GM18909 (cell line): ENCODE measurements around the gene BCAP31.
"Not testable (repeated sequence)": the region's sequence is repeated elsewhere in the genome, so short reads cannot be mapped to it uniquely, and the experiment has no call there.

Experiments
- ATAC-seq: cut with Tn5 transposase; IDR thresholded peaks from one replicate; pipeline ENCODE4 v1.9.1; 2021; ENCODE audit warnings: mild to moderate bottlenecking; ENCODE audit not compliant: unreplicated experiment, poor library complexity

BCAP31 gene

DNA sequence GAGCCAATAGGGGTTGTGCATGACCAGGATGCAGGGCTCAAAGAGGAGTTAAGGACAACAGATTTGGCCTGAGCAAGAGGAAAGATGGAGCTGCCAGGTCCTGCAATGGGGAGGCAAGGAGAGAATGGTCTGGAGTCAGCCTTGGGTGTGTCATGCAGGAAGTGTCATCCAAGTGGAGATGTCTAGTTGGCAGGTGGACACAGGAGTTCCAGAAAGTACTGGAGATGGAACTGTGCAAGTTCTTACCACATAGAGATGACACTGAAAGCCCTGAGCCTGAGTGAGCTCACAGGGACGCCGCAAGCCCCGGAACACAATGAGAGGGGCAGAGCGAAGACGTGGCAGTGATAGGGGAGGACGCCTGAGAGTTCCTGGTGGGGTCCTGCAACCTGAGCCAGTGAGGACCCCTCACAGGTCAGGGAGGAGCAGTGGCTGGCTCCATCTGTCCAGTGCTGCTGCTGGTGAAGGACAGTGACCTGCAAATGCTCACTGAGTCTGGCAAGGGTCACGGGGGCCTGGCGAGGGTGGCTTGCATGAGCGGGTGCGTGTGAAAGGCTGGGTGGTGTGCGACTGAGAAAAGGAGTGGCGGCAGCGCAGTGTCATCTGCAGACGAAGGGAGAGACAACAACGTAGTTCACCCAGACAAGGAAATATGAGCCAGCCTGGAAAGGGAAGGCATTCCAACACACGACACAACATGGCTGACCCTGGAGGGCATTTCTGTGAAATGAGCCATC lies 27.0 kb downstream of the BCAP31 start:
- not testable (repeated sequence) for ATAC-seq

DNA sequence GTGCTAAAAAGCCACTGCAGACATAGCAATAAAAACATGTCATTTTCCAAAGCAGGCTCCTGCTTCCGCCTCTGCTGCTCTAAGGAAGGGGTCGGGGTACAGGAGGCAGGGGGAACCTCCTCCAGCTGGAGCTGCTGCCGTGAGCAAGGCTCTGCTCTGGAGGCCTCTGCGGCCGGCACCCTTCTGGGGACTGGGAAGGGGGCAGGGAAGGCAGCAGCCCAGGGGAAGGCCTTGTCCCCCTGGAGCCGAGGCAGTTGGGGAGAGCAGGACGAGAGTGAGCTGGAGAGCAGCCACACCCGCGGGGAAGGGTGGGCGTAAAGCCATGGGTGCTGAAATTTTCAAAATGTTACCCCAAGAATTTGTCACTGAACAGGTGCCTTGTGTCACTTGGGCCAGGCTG lies 27.6 kb downstream of the BCAP31 start:
- ATAC-seq: not testable (repeated sequence)

DNA sequence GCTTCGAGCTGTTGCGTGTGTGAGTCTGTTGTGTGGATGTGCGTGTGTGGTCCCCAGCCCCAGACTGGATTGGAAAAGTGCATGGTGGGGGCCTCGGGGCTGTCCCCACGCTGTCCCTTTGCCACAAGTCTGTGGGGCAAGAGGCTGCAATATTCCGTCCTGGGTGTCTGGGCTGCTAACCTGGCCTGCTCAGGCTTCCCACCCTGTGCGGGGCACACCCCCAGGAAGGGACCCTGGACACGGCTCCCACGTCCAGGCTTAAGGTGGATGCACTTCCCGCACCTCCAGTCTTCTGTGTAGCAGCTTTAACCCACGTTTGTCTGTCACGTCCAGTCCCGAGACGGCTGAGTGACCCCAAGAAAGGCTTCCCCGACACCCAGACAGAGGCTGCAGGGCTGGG lies 28.1 kb downstream of the BCAP31 start:
- ATAC-seq: no peak

DNA sequence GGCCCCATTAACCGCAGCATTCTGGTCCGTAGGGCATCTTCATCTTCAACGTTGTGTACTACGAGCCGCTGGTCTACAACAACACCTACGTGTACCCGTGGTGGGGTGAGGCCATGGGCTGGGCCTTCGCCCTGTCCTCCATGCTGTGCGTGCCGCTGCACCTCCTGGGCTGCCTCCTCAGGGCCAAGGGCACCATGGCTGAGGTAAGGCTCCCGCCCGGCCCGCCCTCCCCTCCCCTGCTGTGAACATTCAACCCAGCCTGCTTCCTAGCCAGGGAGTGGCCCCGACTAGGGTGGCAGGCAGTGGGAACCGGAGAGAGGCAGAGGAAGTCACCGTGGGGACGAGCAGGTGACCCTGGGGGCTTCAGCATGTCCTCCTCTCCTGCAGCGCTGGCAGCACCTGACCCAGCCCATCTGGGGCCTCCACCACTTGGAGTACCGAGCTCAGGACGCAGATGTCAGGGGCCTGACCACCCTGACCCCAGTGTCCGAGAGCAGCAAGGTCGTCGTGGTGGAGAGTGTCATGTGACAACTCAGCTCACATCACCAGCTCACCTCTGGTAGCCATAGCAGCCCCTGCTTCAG lies 29.4 kb downstream of the BCAP31 start:
- no peak for ATAC-seq

DNA sequence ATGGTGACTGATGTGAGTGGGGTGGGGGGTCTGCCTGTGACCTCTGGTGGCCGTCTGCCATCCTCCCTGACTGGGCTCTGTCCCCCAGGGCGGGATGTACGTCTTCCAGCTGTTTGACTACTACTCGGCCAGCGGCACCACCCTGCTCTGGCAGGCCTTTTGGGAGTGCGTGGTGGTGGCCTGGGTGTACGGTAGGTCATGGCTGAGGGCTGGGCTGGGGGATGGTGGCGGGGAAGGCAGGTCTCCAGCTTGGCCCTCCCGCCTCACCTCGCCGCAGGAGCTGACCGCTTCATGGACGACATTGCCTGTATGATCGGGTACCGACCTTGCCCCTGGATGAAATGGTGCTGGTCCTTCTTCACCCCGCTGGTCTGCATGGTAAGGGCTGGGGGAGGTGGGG lies 29.9 kb downstream of the BCAP31 start:
- not testable (repeated sequence) for ATAC-seq

DNA sequence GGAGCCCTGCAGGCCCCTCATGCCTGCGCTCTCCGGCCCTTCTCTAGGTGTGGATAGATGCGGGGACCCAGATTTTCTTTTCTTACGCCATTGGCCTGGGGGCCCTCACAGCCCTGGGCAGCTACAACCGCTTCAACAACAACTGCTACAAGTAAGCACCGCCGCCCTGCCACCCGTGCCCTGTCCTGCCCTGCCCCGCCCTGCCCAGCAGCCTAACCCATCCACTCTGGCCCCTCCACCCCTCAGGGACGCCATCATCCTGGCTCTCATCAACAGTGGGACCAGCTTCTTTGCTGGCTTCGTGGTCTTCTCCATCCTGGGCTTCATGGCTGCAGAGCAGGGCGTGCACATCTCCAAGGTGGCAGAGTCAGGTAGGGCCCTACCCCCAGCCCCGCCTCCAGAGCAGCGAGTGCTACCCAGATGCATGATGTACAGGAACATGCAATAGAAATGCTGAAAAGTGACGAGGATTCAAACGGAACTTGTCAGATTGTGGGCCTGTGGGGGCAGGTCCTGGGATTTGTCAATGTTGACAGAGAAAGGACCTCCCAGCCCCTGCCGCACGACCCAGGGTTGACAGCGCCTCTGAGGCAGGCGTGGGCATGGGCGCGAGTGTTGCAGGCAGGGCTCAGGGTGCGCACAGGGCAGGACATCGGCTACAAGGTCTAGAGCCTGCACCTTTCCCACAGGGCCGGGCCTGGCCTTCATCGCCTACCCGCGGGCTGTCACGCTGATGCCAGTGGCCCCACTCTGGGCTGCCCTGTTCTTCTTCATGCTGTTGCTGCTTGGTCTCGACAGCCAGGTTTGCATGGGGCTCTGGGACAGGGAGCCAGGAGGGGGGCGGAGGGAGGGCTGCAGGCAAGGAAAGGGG lies 30.7 kb downstream of the BCAP31 start:
- no peak for ATAC-seq

DNA sequence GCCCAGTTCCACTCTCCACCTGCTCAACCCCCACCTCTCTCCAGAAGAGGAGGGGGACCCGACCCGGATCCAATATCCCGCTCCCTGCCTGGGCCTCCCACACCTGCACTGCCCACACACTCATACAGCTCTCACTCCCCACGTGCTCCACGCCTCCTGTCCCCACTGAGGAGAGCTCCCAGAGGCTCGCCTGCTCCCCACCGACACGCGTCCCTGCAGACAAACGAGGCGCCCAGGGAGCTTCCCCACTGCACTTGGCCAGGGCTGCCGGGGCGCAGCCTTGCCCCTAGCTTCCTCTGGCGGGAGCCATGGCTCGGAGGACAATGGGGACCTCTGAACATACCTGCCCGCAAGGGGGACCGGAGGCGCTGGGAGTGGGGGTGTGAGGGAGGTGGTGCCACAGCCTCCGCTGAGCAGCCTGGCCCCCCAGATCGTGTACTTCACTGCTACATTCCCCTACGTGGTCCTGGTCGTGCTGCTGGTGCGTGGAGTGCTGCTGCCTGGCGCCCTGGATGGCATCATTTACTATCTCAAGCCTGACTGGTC lies 31.5 kb downstream of the BCAP31 start:
- ATAC-seq: no peak

DNA sequence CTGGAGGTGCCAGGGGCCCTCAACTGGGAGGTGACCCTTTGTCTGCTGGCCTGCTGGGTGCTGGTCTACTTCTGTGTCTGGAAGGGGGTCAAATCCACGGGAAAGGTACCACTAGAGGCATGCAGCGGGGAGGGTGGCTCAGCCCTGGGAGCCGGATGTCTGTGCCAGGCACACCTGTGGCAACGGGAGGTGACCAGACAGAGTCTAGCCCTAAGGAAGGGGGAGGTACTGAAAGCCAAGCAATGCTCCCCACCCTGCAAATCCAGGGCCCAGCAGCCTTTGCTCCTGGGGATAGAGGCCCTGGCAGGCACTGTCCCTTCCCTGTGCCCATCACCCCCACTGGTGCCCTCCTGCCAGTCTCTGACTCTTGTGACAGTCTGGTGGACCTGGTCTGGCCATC lies 32.2 kb downstream of the BCAP31 start:
- no peak for ATAC-seq

DNA sequence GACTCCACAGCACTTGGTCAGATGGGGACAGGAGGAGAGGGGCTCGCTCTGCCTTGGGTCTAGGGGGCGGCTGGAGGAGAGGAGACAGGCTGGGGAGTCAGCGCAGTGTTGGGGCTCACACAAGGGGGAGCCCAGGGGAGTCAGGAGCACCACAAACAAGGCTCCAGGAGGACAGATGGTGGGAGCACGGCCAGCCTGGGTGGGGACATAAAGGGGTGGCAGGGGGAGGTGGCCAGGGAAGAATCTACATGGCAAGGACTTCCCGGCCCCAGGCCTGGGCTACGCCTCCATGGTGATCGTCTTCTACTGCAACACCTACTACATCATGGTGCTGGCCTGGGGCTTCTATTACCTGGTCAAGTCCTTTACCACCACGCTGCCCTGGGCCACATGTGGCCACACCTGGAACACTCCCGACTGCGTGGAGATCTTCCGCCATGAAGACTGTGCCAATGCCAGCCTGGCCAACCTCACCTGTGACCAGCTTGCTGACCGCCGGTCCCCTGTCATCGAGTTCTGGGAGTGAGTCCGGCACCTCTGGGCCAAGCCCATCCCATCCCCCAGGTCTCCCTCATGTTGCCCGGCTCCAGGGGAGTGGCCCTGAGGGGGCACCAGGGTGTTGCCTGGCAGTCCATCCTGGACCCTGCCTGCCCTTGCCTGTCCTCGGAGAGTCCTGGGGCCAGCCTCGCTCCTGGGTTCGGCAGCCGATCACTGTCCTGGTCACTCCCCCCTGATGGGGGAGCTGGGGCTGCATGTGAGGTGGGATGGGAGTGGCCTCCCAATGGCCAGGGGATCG lies 33.0 kb downstream of the BCAP31 start:
- not testable (repeated sequence) for ATAC-seq

DNA sequence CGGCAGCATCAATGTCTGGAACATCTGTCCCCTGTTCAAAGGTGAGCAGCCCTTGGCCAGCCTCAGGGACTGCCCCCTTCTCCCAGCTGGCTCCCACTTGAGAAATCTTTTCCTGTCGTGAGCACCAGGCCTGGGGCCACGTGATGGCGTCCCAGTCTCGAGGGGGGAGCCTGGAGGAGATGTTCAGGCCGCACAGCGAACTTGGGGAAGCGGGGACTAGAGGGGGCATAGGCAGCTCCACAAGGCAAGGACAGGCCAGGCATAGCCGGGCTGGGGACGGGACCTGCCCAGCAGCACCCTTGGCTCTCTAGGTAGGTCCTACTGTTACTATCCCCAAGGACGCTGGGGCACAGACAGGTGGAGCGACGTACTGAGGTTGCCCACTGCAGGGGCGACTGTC lies 33.7 kb downstream of the BCAP31 start:
- no peak for ATAC-seq

DNA sequence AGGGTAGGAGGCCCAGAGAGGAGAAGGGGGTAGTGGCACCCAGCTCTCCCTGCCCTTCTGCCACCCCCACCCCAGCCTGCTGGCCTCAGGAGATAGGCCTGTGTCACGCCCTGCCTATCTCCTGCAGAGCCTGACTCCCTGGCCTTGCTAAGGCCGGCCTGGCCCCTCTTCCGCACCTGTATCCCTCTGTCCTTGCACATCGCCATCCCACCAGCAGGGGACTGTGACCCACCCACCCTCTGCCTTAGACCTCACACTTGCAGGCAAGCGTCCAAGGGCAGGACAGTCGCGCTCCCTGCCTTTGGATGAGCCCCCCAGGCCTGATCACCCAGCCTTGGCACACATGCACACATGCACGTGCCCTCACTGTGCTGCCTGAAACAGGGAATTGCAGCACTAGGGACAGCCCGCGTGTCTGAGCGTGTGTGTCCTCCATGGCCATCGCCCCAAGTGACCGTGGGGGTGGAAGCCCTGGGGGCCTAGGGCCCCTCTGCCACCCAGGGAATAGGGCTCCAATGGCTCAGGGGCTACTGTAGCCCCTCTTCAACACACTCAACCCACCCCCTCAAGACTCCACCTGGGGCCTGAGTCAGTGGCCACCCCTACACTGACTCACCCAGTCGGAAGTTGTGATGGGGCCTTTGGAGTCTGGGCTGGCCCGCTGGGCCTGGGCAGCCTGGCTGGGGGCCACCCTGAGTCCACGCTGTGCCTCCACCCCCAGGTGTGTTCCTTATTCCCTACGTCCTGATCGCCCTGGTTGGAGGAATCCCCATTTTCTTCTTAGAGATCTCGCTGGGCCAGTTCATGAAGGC lies 34.3 kb downstream of the BCAP31 start:
- ATAC-seq: no peak

DNA sequence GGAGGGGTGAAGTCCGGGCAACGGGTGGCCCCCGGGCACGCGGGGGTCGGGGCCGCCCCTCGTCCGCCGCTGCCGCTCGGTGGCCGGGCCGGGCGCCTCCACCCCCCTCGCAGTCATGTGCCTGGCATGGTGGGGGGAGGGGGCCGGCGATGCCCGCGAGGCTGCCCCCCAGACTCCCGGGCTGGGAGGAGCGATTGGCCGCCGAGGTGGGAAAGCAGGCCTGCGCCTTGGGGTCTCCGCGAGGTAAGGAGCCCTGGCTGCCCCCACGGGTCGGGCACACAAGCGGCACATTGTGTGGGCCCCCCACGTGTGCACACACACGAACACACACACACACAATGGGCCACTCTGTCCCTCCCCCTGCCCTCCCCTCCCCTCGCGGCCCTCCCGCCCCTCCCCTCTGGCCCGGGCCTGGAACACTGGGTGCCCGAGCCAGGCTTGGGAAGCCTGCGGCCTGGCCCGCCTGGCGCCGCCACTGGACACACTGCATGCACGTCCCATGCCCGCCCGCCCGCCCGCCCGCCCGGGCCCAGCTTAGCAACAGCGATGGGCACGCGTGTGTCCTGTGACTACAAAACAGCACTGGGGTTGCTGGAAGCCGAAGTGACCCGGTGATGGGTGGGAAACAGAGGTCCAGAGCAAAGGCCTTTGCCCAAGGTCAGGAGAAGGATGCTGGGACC lies 35.1 kb downstream of the BCAP31 start:
- ATAC-seq: no peak

DNA sequence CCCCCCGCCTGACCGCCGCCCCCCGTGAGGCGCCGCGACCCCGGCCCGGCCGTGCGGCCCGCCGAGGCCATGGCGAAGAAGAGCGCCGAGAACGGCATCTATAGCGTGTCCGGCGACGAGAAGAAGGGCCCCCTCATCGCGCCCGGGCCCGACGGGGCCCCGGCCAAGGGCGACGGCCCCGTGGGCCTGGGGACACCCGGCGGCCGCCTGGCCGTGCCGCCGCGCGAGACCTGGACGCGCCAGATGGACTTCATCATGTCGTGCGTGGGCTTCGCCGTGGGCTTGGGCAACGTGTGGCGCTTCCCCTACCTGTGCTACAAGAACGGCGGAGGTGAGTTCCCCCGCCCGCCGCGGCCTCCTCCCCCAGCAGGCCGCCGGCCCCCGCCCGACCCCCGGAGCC lies 35.7 kb downstream of the BCAP31 start:
- ATAC-seq: no peak

DNA sequence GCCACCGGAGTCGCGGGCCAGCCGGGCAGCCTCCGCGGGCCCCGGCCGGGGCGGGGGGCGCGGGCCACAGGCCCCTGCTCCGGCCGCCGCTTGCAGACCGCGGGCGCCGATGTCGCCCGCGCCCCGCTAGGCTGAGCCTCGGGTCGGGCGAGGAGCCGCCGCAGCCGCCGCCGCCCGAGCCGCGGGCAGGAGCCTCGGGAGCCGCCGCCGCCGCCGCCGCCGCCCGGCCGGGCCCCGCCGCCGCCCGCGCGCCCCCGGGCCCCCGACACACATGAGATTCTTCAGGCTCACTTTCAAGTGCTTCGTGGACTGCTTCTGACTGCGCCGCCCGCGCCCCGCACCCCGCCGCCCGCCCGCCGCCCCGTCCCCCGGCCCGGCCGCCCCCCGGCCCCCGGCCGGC lies 36.1 kb downstream of the BCAP31 start:
- no peak for ATAC-seq

DNA sequence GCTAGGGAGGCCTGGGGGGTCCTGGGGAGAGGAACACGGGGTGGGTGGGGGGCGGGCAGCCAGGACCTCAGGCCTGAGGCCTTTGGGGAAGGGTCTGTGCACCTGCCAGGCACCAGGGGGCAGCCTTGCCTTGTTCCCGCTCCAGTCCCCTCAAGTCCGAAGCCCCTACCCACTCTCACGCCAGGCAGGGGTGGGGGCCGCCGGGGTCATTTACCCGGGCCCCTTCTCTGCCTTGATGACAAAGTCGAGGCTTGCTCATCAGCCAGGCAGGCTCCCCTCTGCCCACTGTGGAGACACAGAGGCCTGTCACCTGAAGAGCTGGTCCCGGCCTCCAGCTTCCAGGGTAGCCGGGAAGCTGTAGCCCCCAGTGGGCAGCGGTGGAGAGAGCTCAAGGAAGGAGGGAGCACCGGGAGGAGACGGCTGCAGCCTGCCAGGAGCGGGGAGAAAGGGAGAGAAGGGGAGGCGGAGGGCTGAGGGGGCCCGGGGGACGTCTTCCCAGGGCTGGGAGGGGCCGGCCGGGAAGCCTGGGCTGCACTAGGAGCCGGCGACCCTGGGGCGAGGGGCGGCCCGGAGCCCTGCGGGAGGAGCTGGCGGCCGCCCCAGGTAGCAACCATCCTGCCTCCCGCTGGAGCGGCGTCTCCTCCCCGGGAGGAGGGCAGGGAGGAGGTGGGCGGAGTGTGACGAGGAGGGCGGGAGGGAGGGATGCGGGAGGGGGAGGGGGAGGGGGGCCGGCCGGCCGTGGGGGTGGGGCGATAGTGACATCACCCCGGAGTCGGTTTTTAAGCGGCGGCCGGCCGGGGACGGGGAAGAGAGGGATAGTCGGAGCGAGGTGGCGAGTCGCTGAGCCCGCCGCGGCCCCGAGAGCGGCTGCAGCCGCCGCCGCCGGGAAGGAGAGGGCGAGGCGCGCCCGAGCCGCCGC lies 36.8 kb downstream of the BCAP31 start, which contains the start of gene SLC6A8:
TSS of gene SLC6A8 (plus strand) at position 806 of the 919 bp plus-strand sequence. CDS start 649 bp downstream, outside the sequence.
- ATAC-seq: no peak

DNA sequence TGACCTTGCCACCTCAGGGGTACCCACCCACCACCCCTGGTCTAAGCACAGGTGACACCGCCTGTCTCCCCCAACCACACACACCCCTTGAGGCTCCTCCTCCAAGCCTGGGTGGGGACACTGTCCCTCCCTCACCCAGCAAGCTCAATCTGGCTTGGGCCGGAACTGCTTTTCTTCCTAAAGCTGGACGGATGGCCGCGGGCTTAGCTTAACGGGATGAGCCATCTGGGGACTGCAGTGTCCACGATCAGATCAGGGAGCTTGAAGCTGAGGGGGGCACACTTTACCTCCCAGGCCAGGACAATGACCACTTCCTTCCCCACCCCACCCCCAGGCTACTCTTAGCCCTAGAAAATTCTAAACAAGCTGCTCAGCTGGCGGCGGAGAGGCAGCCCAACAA lies 37.5 kb downstream of the BCAP31 start:
- no peak for ATAC-seq

DNA sequence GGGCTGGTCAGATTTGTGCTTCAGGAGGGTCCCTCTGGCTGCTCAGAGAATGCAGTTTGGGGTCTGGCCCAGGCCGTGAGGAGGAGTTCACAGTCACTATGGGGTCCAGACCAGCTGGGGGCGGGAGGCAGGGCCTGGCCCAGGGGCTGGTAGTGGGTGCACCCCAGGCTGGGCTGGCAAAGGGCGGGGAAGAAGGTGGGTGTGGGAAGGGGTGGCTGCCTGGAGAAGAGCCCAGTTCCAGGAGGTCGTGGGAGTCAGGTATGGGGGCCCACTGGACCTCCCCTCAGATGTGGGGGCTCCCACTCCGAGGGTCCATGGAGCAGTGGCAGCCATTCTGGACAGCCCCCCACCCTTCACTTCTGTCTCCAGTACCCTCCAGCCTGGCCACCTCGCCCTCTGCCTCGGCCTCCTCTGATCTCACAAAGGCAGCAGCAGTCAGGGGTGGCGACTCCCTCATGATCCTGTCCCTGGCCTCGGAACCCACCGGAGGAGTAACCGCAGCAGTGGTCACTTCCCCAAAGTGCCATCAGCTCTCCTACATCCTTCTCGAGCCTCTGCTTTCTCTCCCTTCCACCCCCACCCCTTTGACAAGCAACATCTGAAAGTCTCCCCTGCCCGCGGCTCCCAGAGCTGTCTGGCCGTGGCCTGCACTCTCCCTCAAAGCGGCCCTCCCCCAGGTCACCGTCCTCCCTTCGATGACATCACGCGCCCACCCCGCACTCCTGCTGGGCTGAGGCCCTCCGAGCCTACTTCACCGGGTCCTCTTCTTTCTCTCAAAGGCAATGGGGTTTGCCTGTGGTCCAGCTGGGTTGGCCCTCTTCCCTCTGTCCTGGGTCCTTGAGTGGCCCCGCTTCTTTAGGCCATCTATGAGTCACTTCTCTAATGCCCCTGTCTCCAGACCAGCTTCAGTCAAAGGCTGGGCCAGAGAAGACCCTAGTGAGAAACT lies 38.2 kb downstream of the BCAP31 start:
- no peak for ATAC-seq
